CD4-positive, alpha-beta T cell treated with Interferon gamma for 1 hour (primary cell): Measurements from ENCODE around the gene STAG1.
"Not testable (repeated sequence)": the region's sequence is repeated elsewhere in the genome, so short reads cannot be mapped to it uniquely, and the experiment has no call there.

ENCODE experiments used
- DNase-seq: peaks from one replicate; pipeline ENCODE4 v3.0.0-alpha.2; 2020

STAG1 gene

DNA sequence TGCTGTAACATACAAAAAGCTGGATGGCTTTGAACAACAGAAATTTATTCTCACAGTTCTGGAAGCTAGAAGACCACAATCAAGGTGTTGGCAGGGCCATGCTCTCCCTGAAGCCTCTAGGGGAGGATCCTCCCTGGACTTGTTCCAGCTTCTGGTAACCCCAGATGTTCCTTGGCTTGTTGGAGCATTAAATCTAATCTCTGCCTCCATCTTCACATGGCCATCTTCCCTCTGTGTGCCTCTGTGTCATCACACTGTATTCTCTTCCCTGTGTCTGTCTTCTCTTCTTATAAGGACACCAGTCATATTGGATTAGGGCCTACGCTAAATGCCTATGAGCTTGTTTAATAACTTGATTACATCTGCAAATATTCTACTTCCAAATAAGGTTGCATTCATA lies 109.5 kb downstream of the STAG1 start:
- no peak for DNase-seq

DNA sequence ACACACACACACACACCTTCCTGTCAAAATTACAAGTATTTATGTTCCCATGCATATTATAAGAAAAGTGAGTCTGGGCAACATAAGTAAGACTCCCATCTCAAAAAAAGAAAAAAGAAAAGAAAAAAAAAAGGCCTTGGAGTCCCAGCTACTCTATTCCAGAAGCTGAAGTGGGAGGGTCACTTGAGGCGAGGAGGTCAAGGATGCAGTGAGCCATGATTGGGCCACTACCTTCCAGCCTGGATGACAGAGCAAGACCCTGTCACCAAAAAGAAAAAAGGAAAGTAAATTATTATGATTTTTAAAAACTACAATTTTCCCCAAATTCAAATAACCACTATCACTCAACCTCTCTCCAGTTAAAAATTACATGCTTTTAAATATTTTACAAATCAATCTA lies 113.1 kb downstream of the STAG1 start:
- no peak for DNase-seq

DNA sequence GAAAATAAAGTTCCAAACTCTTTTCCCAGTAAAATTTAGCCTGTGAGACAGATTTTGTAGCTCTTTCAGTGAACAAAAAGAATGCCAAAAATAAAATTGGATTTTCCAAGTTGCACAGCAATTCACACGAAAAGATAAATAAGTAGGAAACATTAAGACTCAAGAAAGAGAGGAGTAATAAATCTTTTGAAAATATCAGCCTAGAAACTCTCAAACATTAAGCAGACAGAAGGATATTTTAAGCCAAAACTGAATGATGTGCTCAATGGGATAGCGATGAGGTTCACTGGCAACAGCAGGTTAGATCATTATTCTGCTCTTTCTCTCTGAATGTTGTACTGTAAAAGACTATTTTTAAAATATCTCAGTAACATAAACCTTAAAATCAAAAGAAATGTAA lies 115.0 kb downstream of the STAG1 start:
- DNase-seq, result no peak

DNA sequence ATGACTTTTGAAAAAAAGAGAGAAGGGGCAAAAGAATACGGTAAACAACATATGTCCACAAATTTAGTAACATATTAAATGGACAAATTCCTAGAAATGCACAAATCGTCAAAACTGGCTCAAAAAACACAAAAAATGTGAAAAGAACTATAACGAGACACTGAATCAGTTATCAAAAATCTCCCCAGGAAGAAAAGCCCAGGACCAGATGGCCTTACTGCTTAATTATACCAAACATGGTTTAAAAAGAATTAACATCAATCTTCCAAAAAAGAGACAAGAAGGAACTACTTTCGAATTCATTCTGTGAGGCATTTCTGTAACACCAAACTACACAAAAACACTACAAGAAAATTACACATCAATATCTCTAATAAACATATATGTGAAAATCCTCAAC lies 117.4 kb downstream of the STAG1 start:
- DNase-seq, result no peak

DNA sequence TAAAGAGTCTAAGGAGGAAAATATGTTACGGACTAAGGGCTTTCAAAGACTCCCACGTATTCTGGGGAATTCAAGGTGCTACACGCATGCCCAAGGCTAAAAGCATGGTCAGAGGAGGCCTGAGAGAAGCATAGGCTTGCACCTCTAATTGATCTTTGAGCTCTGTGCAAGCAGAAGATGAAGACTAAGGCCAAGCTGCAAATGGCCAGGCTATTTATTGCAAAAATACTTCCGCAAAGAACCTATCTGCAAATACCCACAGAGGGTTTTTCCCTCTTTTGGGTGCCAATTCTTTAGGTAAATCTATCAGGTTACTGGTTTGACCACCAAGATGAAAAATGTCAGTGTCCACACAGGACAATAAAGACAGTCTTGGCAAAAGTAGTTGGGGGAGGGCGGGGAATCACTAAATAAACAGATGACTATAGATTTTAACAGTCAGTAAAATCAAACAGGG lies 119.5 kb downstream of the STAG1 start:
- DNase-seq, result no peak

DNA sequence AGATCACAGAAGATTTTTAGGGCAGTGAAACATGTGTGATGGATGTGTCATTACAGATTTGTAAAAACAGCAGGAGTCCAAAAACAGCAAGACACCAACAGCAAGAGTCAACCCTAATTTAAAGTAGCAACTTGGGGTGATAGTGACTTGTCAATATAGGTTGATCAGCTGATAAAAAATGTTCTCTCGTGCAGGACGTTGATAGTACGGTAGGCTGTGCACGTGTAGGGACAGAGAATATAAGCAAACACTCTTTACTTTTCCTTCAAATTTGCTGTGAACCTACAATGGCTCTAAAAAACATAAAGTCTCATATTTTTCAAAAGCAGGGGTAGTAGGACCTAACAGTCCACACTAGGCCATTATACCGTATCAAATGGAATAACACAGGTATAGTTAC lies 120.8 kb downstream of the STAG1 start:
- no peak for DNase-seq

DNA sequence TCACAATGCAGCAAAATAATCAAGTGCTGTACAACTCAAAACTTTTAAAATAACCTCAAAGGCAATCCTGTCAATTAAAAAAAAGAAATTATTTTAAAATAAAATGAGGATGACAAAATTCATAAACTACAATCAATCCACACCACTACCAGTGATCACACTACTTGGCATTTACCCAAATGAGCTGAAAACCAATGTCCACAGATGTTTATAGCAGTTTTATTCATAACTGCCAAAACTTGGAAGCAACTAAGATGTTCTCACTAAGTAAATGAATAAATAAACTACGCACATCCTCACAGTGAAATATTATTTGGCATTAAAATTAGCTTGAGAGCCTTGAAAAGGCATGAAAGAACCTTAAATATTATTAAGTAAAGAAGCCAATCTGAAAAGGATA lies 121.3 kb downstream of the STAG1 start:
- DNase-seq, result no peak

DNA sequence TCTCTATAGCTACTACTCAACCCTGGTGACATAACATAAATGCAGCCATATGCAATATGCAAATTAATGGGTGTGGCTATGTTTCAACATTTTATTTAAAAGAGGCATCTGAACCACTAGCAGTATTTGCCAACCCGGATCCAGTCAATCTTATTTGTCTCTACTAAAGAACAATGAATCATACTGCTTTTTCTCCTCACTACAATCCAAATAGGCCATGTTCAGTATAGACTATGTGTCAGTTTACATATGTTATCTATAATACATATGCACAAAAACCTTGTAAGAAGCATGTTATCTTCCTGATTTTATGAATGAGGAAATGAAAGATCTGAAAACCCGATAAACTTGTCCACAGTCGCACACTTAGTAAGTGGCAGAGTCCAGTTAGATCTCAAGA lies 125.7 kb downstream of the STAG1 start:
- DNase-seq, result no peak

DNA sequence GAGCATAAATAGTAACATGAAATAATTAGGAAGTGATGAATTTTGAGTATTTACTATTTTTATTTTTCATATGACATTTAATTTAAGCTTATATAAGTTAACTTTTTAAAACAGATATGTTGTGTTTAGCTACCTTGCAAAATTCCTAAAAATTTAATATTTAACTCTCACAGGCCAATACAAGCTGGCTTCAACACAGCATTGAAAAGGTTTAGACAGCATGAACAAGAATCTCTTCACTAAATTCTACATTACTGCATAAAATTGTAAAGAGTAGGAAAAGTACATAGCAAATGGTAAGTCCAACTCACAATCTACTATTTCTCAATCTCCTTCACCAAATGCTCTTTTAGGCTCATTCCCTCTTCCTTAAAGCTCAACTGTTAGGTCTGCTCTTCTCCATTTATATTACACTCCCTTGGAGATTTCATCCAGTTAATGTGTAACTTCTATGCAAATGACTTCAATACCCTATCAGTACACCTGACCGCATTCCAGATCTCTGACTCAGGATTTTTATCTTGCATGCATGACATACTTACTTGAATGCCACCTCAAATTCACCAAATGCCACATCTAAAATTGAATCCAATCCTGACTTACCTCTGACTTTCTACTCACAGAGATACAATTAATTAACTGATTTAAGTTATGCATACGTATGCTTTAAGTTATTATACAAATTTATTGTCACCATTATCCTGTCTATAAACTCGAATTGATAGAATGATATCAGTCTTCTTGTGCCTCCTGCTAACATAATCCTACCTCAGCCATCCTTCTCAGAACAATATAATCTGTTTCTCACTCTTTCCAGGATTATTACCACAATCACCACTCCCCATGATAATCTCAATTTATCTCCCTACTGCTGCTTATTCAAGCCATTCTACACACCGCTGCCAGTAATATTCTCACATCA lies 127.0 kb downstream of the STAG1 start:
- no peak for DNase-seq

DNA sequence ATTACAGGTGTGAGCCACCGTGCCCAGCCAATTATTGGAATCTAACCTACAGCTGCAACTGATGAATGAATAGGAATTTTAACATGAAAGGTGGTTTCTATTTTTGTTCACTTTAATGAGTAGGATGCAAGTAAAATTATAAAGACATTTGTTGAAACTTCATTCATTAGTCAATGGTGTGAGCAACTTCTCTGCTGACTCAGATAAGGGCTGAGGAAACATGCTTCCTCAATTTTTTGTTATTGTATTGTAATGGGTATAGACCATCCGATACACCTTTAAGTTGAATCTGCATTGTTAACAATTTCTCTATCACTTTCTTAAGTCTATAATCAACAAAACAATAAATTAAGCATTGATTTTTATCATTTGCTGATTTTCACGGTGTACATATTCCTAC lies 127.8 kb downstream of the STAG1 start:
- no peak for DNase-seq

DNA sequence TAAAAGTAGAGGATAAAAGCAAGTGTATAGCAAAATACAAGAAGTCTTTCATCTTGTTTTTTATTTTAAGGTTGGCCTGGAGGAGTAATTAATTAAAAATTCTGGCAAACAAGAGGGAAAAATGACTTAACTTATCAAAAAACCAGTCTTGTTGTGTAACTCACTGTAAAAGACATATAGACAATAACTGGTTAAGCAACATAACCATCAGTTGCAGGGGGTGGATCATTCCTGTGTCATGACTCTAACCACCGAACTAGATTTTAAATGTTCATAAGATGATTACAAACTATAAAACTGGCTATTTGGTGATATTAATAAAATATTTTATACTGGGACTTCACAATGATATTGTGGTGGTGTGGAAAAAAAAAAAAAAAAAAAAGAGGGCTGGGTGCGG lies 130.6 kb downstream of the STAG1 start:
- no peak for DNase-seq

DNA sequence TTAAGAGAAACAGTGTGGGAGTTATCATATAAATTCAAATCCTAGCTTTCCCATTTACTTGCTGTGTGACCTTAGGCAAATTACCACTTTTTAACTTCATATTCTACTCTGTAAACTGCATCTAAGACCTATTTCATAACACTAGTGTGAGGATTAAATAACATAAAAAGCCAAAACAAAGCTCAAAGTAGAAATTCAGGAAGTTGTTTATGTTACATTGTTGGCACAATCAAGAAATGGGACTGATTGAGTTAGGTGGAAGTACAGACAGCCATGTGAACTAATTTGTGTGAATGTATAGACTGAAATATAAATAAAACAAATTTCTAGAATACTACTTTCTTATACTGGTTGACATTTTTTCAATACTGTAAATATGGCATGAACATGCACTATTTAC lies 131.7 kb downstream of the STAG1 start:
- DNase-seq, result no peak

DNA sequence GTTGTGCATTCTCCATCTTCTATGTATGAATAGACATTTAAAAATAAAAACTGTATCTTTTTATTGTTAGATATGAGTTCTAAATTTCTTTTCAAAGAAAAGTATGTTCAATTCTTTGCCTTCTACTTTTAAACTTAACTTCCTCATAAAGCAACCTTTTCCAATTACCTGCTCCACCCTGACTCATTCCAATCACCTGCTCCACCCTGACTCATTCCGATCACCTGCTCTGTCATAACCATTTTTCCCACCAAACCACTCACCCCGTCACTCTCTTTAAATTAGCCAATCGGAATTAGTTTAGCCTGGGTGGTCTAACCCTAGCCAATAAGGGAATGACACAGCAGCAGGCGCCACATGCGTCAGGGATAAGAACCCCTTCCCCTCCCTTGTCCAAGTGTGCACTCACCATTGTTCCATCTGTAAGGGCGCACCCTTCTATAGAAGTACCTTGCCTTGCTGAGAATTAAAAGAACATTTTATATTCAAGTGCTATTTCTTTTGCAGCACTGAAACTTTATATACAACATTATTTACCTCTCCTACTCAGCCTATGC lies 134.1 kb downstream of the STAG1 start:
- not testable (repeated sequence) for DNase-seq

DNA sequence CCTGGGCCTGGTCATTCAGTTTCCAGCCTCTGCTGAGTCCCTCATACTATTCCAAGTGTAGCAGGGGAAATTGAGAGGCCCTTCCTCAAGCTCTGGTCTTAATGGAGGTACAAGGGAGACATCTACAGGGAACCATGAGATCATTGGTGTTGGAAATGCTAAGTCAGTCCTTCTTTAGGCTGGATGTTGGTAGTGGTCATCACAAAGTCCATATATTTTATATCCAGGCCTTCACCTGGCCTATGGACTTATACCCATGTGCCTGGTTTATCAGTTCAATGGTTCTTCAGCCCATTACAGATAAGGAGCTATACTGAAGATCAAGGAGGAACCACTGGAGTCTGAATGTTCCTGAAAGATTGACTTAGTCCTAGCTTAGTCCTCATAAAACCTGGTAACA lies 135.0 kb downstream of the STAG1 start:
- DNase-seq, result no peak

DNA sequence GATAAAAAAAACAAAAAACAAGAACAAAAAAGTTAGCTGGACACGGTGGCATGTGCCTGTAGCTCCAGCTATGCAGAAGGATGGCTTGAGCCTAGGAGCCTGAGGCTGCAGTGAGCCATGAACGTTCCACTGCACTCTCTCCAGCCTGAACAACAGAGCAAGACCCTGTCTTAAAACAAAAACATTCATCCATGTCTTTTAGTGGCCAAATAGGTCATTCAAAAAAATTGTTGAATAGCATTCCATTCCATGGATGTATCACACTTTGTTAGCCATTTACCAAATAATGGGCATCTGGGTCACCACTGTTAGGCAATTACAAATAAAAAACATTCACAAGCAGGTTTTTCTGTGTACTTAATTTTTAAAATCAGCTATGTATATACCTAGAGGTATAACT lies 139.7 kb downstream of the STAG1 start:
- DNase-seq, result no peak

DNA sequence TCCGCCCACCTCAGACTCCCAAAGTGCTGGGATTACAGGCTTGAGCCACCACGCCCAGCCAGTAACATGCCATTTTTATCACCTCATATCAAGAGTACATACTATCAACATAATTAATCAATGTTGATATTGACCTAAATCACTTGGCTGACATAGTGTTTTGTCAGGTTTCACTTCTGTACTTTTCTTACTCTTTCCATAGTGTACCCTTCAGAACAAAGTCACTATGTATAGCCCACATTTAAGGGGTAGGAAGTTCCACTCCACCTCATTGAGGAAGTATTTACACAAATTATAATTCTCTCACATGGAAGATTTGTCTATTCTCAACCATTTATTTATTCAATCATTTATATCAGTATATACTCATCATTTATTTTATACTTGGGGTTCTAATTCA lies 145.2 kb downstream of the STAG1 start:
- DNase-seq, result no peak

DNA sequence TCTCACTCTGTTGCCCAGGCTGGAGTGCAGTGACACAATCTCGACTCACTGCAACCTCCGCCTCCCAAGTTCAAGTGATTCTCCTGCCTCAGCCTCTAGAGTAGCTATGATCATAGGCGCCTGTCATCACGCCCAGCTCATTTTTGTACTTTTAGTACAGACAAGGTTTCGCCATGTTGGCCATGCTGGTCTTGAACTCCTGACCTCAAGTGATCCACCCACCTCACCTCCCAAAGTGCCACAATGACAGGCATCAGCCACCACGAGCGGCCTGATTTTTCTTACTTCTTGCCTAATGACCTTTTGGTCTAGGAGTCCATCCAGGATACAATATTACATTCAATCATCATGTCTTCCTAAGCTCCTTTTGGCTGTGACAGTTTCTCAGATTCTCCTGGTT lies 146.0 kb downstream of the STAG1 start:
- DNase-seq, result not testable (repeated sequence)

DNA sequence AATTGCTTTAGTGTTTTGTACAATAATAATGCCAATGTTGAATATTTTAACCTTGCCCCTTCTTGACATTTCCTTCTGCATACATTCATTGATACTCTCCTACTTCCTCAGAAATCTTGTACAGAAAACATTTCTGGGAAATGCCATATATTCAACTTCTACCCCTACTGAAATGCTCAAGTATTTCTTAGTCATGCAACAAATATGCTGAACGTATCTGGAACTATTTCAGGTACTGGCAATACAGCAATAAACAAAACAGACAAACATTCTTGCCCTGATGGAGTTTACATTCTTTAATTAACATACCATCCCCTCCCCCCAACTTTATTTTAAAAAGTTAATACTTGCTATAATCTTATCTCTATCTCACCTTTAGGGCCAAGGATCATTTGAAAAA lies 147.2 kb downstream of the STAG1 start:
- DNase-seq, result no peak

DNA sequence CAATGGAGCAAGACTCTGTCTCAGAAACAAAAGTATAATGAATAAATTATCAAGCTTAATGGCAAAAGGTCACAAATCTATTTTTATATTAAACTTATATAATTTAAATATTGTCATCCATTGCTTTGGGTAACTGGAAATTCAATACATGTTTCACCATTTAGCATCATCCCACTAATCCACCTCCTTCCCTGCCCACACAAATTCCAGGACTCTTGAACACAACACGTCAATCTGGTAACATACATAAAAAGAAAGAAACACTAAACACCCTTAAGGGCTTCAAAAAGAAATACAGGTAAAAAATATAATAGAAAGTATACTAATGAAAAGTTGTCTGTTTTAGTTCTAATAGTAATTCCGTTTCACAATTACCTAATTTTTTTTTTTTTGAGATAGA lies 149.4 kb downstream of the STAG1 start:
- no peak for DNase-seq

DNA sequence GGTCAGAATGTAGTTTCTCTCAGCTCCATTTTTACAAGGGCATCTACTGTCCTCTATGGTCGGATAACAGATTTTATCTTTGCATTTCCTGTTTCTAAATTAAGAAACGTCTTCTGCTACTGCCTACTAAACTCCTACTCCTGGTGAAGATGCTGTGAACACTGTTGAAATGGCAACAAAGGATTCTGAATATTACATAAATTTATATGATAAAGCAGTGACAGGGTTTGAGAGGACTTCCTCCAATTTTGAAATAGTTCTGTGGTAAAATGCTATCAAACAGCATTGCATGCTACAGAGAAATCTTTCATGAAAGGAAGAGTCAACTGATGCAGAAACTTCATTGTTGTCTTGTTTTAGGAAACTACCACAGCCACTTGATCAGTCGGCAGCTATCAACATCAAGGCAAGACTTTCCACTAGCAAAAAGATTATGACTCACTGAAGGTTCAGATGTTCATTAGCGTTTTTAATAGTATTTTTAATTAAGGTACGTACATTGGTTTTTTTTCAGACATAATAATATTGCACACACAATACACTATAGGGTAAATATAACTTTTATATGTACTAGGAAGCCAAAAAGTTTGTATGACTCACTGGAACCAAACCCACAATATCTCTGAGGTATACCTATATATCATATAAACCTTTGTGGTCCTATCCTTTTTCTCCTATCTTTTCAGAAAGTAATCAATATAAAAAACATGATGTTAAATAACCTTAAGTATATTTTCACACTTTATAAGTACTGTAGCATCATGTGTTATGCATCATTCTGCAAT lies 156.1 kb downstream of the STAG1 start:
- DNase-seq, result no peak

DNA sequence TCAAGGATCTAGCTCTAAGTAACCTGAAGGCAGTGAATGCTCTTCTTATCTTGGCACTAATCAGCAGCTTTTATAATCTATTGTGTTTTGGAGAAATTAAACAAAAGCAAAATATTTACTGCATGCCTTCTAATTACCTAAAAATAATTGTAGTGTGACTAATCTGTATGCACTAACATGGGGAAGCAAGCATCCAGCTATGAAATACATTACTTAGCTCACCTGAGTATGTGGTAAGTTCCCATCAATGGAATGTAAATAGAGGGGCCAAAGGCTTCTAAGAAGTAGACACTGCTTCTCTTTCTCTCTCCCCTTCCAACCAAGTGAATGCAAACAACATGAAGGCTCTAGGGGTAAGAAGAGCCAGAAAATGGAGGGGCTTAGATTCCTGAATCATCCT lies 165.6 kb downstream of the STAG1 start:
- no peak for DNase-seq

DNA sequence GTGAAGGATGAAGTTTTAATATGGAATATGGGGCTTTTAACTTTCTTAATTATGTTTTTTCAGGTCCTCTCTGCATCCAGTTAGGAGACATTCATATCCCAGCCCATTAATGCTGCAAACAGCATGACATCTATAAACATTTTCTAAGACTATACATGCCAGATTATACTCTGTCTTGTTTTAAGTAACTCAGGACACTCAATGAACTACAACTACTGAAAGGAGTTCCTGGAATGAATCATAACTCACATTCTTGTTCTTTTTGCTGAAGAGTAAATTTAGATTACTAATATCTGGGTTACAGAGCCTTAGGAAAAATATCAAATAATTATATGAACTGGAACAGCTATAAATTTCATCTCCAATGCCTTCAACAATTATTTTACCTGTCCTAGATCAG lies 167.4 kb downstream of the STAG1 start:
- no peak for DNase-seq

DNA sequence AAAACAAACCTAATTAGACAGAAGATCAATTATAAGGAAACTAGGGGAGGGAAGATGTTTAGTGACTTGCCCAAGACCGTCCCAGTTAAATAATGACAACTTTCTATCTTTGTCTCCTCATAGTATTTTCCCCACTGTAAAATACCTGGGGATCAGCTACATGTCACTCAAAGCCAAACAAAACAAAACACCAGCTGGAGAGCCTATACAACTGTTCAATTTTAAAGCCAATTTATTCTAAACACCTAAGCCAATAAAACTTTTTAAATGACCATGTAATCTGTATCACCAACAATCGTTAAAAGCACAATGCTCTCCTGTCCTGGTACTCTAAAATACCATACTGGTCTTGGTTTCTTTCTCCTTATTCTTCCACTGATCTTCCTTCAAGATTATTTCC lies 168.4 kb downstream of the STAG1 start:
- no peak for DNase-seq

DNA sequence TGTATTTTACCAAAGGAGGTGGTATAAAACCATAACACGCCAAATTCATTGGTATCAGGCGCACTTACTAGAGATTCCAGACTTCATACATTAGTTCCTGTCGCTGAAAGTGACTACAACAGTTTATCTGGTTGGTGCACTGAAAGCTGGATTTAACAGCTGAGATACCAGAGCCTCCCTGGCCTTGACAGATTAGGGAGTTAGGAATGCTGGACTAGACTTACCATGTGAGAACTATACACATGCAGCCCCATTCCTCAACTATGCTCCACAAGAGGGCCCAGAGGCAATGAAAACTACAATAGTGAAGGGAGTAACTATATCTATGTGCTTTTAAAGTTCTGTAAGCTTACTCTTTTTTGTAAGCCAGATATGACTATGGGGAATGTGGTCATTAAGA lies 174.4 kb downstream of the STAG1 start:
- DNase-seq, result no peak
